GM21529 (cell line): ENCODE results near the gene F7.

Experiments
- ATAC-seq: cut with Tn5 transposase; IDR thresholded peaks from one replicate; pipeline ENCODE4 v1.9.1; 2021; ENCODE audit not compliant: unreplicated experiment

F7 gene

DNA sequence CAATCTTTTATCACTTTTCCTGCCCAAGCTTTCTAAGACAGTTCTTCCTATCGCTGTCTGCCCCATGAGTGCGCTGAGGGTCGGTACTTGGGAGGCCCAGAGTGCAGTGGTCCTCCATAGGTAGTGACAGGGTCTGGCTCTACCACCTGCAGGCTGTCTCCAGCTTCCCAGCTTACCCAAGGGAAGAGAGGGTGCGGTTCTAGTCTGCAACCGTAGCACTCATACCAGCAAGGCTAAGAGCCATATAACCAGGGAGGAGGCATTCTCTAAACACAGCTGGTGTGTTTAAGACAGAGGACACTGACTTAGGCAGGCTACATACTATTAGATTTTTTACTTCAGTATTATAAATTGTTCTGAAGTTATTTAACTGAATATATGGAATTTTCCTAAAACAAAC, 61.1 kb downstream of the F7 start:
- ATAC-seq: no peak

- ATAC-seq: no peak
Measured at GRCh38 chr13:113167155-113167554, 61.6 kb downstream of the F7 start.

DNA sequence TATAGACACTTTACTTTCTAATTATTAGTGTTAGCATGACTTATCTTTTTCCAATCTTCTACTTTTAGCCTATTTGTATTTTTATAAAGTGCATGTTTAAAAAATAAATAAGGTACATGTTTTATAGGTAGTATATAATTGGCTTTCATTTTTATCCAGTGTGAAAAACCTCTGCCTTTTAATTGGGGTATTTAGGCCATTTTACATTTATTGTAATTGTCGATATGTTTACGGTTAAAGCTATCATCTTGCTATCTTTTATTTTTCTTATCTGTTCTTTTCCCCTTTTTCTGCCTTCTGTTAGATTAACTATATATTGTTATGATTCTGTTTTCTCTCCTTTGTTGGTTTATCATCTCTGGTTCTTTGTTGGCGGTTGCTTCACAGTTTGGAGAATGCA, 62.0 kb downstream of the F7 start:
- no peak for ATAC-seq

DNA sequence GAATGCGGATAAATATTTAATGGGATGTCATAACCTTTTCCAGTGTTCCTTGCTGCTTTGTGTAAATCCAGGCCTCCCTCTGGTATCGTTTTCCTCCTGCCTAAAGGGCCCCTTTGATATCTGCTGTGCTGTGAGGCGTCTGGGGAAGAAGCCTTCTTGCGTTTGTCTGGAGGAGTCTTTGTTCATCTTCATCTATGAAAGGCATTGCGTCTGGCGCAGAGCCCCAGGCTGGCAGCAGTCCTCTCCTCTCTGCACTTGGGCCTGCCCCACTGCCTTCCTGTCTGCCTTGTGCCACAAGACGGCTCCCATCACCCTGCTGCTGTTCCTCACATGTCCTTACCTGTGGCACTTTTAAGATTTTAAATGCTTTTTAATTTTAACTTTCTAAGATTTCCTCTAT, 62.6 kb downstream of the F7 start:
- ATAC-seq: no peak

GRCh38 chr13:113169277-113170272, 64.0 kb downstream of the F7 start:
- ATAC-seq: no peak
